GM21723 (cell line): ENCODE data around the gene LMX1B.

Experiments used
- ATAC-seq: cut with Tn5 transposase; IDR thresholded peaks from one replicate; pipeline ENCODE4 v1.9.1; 2021; ENCODE audit warnings: mild to moderate bottlenecking, moderate library complexity; ENCODE audit not compliant: unreplicated experiment

Gene LMX1B

DNA sequence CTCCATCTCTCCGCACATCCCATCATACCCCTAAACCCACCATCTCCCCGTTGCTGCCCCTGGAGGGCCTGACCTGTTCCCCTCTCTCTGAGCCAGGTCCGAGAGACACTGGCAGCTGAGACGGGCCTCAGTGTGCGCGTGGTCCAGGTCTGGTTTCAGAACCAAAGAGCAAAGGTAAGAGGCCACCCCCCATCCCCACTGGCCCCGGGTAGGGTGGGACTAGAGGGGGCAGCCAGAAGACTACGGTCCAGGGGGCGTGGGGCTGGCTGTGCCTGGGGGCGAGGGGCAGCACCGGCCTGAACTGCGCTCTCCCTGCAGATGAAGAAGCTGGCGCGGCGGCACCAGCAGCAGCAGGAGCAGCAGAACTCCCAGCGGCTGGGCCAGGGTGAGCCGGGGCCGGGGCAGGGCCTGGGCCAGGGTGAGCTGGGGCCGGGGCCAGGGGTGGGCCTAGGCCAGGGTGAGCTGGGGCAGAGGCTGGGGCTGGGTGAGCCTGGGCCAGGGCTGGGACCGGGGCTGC, 79.8 kb downstream of the LMX1B start:
- ATAC-seq, result no peak

DNA sequence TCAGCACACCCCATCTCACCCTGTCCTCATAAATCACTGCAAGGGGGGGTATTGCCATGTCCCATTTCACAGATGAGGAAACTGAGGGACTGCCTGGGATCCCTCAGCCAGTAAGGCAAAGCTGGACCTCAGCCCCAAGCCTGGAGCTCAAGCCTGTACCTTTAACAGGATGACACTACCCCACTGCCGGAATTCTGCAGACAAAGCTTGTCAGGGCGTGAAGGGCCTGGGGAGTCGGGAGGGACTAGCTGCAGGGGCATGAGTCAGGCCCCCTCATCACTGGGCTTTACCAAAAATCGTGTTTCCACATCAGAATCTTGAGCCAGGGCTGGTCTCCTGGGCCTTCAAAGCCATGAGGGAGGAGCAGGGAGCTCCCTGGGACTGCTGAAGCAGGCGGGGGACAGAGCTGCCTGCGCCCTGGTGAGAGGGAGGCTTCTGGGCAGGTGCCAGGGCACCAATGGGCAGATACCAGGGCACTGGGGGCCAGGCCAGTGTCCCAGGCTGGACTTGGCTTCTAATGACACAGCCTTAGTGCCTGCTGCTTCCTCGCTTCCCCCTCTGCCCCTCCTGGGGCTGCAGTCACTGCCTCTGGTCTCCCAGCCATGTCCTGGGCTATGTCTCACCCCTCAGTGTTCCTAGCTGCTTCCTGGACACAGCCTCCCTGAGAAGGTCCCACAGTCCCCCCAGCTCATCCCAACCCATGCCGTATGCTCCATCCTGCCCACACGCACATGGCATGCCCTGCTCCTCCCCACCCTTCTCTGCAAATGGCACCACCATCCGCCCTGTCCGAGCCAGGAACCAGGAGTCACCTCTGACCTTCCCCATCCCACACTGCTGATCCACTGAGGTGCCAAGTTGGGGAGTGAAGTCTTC, 80.7 kb downstream of the LMX1B start:
- ATAC-seq, result no peak

DNA sequence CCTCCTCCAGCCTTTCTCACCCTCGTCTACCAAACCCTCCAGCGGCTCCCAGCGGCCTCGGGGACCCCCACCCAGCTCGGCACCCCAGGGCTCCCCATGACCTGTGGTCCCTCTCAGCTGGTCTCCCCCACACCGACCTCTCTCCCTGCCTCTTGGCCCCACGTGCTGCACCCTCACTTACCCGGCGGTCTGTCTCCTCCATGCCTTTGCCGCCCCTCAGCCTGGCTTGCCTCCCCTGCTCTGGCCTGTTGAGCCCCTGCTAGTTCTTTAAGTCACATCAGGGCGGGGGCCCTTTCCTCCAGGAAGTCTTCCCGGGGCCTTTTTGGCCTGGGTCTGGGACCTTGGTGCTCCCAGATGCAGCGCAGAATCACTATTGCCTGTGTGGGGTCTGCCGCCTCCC, 81.5 kb downstream of the LMX1B start:
- no peak for ATAC-seq

DNA sequence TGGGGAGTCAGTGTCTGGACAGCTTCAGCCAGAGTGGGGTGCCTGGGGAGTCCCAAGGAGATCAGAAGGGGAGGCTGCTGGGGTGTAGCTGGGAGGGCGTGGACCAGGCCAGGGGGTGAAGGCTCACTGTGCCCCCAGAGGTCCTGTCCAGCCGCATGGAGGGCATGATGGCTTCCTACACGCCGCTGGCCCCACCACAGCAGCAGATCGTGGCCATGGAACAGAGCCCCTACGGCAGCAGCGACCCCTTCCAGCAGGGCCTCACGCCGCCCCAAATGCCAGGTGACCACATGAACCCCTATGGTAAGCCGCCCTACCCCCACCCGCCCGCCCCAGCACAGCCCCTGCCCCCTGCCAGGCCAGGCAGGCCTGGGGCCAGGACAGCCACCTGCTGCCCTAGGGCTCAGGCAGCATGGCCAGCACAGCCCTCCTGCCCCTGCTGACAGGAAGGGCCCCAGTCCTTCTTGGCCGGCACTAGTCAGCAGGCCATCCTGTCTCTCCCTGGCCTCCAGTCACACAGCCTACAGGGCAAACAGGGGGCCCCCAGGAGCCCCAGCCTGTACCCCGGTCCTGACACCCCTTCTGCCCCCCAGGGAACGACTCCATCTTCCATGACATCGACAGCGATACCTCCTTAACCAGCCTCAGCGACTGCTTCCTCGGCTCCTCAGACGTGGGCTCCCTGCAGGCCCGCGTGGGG, 82.1 kb downstream of the LMX1B start:
- no peak for ATAC-seq

DNA sequence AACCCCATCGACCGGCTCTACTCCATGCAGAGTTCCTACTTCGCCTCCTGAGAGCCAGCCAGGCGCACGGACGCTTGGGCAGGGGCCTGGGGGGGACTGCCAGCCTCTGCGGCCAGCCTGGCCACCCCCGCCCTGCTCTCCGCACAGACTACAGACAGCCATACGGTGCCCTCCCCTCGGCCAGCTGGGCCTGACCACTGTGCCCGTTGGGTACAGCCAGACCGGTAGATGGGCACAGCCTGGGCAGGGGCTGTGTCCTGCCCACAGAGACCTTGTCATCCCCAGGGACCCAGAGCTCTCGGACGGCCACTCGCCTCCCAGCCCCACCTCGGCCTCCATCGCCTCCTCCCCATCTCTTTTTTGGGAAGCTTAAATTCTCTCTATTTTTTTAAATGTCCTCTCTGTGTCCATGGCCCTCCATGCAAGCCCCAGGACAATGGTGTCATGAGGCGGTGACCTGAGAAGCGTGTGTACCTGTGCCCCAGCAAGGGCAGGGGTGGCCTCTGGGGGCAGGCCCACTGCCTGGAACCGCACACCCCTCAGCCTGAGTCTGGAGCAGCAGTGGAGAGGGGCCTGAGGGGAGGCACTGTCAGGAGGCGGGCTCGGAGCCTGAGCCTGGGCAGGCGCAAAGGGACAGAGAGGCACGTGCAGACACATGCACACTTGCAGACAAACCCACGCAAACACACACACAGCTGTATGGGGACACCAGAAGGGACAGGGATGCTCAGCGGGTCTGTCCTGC, 82.8 kb downstream of the LMX1B start:
- ATAC-seq, result no peak

DNA sequence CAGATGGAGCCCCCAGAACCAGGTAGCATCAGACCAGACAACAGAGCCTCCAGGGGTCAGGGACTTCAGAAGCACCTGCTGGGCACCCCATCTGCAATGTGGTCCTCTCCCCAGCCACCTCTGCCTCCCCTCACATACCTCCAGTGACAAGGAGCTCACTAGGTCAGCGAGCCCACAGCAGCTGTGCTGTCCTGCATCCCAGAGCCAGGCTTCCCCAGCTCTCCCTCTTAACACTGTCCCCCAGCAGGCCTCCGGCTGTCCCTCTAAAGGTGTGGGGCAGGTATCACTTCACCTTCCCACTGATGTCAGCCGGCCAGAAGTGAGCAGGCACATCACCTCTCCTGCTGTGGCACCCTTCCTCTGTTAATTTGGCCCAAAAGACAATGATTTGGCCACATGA, 83.6 kb downstream of the LMX1B start:
- no peak for ATAC-seq

DNA sequence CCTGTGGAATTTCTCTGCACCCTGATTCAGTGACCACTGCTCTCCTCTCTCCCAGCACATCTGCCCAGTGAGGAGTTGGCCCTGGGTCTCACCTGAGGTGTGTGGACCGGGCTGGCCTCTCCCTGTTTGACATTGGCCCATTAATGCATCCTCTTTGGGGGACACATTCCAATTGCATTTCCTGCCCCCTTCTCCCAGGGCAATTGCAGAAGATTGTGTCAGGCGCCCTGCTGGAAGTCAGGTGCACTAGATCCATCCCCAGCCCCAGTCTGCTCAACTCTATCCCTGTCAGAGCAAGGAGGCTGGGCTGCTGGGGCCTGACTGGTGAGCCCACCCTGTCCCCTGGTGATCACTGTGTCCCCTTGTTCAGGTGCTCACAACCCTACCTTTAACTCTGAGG, 84.5 kb downstream of the LMX1B start:
- ATAC-seq, result no peak

DNA sequence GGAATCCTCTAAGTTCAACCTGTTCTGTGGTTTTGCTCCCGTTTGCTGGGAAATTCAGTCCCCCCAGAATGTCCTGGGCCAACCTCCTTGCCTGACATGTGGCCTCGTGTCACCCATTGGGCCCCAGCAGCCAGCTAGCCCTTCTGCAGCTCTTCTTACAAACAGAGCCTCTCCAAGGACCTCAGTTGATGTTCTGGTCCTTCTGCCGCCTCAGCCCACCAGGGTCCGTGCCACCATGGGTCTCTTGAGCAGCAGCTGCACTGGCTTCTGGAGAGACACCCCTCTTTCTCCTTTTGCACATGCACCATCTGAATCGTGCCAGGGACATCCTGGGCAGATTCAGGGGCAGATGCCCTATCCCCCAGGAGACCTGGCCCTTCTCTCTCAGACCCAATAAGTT, 85.0 kb downstream of the LMX1B start:
- no peak for ATAC-seq

DNA sequence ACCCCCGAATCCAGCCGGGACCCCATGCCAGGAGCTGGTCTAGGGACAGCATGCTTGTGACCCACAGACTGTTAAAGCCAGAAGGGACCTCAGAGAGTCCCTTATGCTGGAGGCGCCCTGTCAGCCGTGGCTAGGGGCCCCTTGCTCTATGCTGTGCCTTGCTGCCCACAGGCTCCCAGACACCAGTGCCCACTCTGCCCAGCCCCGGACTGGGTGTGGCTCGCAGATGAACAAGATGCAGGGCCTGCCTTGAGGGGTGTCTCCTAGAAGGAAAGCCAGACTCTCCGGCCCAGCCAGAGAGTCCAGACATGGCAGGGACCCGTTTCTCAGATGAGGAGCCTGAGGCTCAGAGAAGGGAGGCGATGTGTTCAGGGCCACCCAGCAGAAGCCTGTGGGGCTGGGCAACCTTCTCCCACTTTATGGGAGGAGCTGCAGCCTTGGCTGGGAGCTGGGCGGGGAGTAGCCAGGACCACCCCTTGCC, 85.7 kb downstream of the LMX1B start:
- no peak for ATAC-seq

DNA sequence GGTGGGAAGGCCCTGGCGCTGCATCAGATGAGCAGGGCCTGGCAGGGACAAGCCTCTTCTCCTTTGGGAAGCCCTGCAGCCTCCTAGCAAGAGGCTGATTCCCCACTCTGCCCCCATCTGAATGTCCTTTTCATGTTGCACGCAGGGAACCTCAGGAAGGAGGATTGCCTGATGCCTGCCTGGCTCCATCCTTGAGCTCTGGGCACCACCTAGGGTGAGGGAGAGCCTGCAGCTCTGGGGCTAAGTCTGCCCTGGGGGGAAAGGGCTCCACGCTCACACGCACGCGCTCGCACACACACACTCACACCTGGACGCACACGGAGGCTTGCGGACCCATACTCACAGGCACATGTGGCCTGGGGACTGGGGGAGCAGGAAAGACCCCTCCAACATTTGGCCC, 86.6 kb downstream of the LMX1B start:
- ATAC-seq, result no peak

DNA sequence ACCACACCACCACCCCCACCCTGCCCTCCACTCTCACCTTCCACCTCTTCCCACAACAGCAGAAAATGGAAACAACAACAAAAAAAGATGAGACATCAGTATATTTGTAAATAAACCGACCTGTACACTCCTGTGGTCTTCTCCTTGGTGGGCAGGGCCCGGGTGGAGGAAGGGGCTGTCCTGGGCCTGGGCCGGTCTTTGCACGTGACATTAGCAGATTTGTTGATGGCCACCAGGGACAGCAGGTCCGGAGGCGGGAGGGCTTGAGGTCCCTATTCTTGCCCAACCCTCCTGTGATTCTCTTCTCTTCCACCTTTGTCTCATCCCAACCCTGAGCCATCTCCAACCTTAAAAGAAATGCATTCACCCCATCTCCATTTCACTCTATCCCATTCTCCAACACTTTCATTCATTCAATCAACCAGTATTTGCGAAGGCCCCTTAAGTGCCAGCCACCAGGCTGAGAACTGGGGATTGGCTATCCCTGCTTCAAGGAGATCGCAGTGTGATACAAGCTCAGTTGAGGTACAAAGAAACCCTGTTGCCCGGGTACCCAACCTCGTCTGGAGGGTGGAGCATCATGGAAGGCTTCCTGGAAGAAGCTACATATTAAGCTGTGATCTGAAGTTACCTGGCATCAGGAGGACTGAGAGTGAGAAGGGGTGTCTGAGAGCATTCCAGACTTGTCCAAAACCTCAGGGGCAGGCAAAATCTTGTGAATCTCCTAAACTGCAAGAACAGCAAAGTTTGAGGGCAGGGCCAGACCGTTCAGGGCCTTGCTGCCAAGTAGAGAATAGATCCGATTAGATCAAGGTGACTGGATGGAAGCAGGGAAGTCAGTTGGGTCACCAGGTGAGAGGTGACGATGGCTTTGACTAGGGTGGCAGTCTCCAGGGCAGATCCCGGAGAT, 87.4 kb downstream of the LMX1B start:
- no peak for ATAC-seq

DNA sequence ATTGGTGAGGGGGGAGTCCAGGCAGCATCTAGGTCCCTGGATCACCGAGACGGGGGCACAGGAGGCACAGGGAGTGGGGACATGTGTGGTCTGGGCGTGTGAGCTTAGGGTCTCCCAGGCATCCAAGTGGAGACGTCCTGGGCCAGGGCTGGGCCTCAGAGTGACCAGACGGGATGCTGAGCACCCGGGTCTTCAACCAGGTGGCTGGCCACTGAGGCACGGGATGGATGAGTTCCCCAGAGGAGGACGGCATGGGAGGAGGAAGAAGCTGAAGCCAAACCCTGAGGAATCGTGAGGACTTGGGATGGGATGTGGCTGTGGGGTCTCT, 88.0 kb downstream of the LMX1B start:
- no peak for ATAC-seq

DNA sequence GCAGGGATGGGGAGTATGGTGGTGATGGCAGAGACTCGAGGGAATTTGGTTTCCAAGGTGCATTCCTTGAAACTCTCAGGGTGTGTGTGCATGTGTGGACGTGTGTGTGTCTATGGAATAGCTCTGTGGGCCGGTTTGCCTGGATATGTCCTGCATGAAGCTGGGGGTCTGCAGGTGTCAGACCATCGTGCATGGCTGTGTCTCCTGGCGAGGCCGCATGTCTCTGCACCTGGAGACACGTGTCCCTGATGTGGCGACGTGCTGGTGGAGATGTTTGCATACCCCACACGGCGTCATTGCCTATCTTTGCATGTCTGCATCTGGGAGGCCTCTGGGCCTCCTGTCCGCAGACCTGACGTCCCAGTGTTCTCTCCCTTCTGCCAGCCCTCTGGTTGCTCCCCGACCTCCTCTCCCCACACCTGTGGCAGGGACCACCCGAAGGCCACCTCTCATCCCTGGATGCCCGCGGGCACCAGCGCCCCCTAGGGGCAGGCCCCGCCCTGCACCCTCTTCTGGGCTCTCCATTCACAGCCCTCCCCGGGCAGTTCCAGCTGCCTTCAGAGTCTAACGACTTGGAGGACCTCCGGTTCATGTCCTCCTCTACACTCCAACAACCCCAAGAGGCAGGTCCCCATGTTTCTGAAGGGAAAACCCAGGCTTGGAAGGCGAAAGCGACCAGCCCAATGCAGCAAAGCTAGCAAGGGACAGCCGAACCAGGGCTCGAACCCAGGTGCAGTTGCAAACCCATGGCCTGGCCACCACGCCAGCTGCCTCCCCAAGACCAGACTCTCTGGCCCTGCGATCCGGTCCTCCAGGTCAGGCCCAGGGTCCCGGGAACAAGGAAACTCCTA, 88.6 kb downstream of the LMX1B start:
- no peak for ATAC-seq

DNA sequence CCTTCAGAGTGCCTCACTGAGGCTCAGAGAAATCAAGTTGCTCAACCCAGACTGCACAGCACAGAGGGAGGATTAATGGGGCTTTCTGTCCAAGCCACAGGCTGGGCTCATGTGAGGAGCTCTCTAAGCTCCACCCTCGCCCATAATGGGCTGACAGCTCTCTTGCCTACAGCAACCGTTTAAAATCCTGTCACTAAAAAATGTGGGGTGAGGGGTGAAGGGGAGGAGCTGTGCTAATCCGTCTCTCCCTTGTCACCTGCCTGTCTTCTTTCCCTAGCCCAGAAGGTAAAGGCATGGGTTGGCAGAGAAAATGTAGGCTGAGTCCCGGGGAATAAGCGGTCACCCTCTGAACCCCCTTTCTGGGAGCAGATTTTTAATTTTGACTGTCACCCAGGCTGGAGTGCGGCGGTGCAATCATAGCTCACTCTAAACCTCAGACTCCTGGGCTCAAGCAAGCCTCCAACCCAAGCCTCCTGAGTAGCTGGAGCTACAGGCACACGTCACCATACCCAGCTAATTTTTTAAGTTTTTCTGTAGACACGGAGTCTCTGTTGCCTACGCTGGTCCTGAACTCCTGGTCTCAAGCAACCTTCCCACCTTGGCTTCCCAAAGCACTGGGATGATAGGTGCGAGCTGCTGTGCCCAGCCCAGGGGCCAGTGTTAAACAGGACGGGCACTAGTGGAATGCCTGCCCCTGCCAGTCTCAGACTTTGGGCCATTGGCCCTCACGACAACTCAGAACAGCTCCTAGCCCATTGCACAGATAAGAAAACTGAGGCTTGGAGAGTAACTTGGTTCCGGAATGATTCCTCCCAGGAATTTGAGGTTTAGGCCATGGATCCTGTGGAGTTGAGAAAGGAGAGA, 89.5 kb downstream of the LMX1B start:
- ATAC-seq, result no peak

DNA sequence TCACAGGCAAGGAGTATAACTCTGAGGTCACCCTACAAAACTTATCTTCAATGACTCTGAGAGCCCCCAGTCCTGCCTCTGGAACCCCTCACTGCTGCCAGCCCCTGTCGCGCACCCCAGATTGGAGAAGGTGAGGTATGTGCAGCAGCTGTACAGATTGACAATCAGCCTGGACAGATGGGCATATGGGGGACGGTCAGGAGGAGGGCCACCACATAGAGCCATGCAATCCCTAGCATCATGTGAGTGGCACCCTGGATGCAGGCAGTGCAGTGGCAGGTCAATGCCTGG, 90.1 kb downstream of the LMX1B start:
- ATAC-seq, result no peak

DNA sequence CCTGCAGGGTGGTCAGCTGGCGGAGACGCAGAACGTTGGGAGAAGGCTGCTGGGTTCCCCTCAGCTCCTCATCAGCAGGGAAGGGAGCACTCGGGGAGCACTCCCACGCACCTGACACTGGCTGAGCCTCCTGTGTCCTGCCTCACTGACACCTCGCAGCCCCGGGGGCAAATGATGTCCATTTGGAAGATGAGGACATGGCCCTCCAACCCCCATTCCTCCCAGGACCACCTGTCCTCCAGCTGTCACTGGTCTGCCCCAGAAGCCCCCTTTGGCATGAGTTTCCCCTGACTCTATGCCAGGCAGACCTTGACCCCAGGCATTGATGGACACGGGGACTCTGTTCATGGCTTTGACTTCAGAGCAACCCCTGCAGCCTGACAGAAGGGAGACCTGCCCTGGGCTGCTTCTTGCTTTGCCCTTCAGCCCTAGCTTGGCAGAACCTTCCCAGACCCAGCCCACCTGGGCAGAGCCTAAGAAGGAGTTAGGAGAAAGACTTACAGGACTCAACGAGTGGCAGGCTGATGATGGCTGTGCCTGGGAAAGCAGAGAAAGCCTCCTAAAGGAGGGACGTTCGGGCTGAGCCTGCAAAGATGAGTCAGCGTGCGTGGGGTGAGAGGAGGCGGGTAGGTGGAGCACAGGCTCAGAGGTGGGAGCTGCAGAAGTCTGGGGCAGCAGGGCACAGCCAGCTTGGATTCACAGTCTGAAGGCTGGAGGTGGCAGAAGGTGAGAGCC, 90.6 kb downstream of the LMX1B start:
- ATAC-seq, result no peak

DNA sequence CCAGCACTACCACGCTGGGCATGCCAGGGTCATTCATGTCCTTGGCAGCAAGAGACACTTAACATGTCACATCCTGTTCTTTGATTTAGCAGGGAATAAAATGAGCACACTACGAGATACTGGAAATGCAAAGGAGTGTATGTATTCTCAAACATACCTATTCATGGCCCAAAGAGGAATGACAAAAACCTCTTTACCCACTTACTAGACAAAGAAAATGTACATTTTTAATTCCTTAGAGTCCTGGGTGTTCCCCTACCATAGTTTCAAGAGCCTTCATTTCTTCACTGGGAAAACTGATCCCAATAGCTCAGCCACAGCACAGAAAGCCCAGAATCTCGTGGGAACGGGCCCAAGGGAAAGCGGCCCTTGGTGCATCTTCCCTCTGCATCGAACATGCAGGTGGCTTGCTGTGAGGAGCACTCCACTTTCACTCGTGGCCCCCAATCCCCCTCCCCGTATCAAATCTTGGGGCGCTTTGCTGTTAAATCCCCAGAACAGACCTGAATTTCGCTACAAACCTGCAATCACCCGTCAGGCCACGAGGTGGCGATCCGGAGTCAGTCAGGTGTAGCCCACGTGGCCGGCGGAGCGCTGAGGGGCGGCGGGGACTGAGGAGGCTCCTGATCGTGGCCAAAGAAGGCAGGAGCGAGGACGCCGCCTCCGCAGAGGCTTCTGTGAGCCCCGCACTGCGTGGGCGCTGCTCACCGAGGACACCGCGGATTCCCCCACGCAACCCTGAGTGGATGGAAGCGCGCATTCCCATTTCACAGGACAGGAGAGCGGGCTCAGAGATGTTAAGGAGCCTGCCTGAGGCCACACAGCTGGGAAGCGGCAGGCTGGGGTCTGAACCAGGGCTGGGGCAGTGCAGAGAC, 91.4 kb downstream of the LMX1B start:
- ATAC-seq, result no peak
